ENCODE results near the gene PTPRN2.

Gene PTPRN2

GRCh38 chr7:157738066-157738460 is 849.6 kb downstream of the PTPRN2 start:
- H2BK15ac ChIP-seq (ENCODE audit: low read length), result no peak overlapping the region
- H2BK5ac ChIP-seq (ENCODE audit: low read length), result no peak overlapping the region
- no peaks in the 10 kb centered on the region for H3K36me3 ChIP-seq (replicated peaks in 1 of 2; ENCODE audit: control insufficient read depth in 2 of 2, insufficient read depth in 2 of 2, low read length in 2 of 2)
- WGBS, 2 donors (ENCODE audit: extremely low coverage in 2 of 2, insufficient read length in 2 of 2, insufficient replicate concordance in 1 of 2), result no CpG with 5 or more reads among the region's 11 CpGs
- no peak overlapping the region for H2AK5ac ChIP-seq (ENCODE audit: low read depth, low read length)
- no peak overlapping the region for H4K8ac ChIP-seq (ENCODE audit: low read depth, low read length)
- peak; percentile 66 for DNase-seq (ENCODE audit: low spot score)
- no peaks in the 10 kb centered on the region for H3K9me3 ChIP-seq (replicated peaks in 1 of 2; ENCODE audit: control insufficient read depth in 2 of 2, insufficient read depth in 1 of 2, low read depth in 1 of 2, low read length in 2 of 2)
- H2BK12ac ChIP-seq (ENCODE audit: low read length), result no peak overlapping the region
- peak overlapping the region; percentile 21 for H3K4me2 ChIP-seq (ENCODE audit: insufficient read depth, low read length, poor library complexity, severe bottlenecking)
- no peak overlapping the region for H3K23ac ChIP-seq (ENCODE audit: low read depth, low read length, poor library complexity)
- H3K18ac ChIP-seq (ENCODE audit: low read length), result peak overlapping the region; percentile 45
- no peak overlapping the region for H3K9ac ChIP-seq (ENCODE audit: low read depth, low read length, poor library complexity)
- H3K4me1 ChIP-seq (ENCODE audit: control insufficient read depth in 2 of 2, insufficient read depth in 1 of 2, low read depth in 1 of 2, low read length in 2 of 2), result peaks cover 15 to 23% of the 10 kb centered on the region in 2 donors
- H3K14ac ChIP-seq (ENCODE audit: low read length), result no peak overlapping the region
- peaks cover 0 to 10% (median 0%) of the 10 kb centered on the region in 3 experiments for H3K27me3 ChIP-seq (ENCODE audit: control insufficient read depth in 3 of 3, insufficient read depth in 3 of 3, low read depth in 1 of 3, low read length in 3 of 3)
- H3K4ac ChIP-seq (ENCODE audit: low read length), result no peak overlapping the region
- no peak overlapping the region for H3K27ac ChIP-seq (replicated peaks; ENCODE audit: low read length)
- no peaks in the 10 kb centered on the region for H3K79me1 ChIP-seq (ENCODE audit: low read depth, low read length)
- peak overlapping the region; percentile 87 for H2AFZ ChIP-seq (ENCODE audit: low read length)
- no peak overlapping the region for H4K91ac ChIP-seq (ENCODE audit: low read depth, low read length, poor library complexity)
- no peak overlapping the region for H3K4me3 ChIP-seq (ENCODE audit: low read length in 2 of 2)
- H2BK120ac ChIP-seq (ENCODE audit: low read depth, low read length), result no peak overlapping the region

GRCh38 chr7:157737151-157738065 is 850.2 kb downstream of the PTPRN2 start:
- H3K4me2 ChIP-seq (ENCODE audit: insufficient read depth, low read length, poor library complexity, severe bottlenecking), result no peak overlapping the region
- no peaks in the 10 kb centered on the region for H3K36me3 ChIP-seq (replicated peaks in 1 of 2; ENCODE audit: control insufficient read depth in 2 of 2, insufficient read depth in 2 of 2, low read length in 2 of 2)
- no peak overlapping the region for H3K27ac ChIP-seq (replicated peaks; ENCODE audit: low read length)
- H3K14ac ChIP-seq (ENCODE audit: low read length), result peak overlapping the region; percentile 92
- H2BK120ac ChIP-seq (ENCODE audit: low read depth, low read length), result peak overlapping the region; percentile 37
- no peak overlapping the region for H4K8ac ChIP-seq (ENCODE audit: low read depth, low read length)
- H2BK5ac ChIP-seq (ENCODE audit: low read length), result peak overlapping the region; percentile 72
- H2AK5ac ChIP-seq (ENCODE audit: low read depth, low read length), result peak overlapping the region; percentile 100
- peaks cover 0 to 10% (median 0%) of the 10 kb centered on the region in 3 experiments for H3K27me3 ChIP-seq (ENCODE audit: control insufficient read depth in 3 of 3, insufficient read depth in 3 of 3, low read depth in 1 of 3, low read length in 3 of 3)
- no CpG with 5 or more reads among the region's 36 CpGs for whole genome bisulfite sequencing, 2 donors (ENCODE audit: extremely low coverage in 2 of 2, insufficient read length in 2 of 2, insufficient replicate concordance in 1 of 2)
- no peak overlapping the region for H3K9ac ChIP-seq (ENCODE audit: low read depth, low read length, poor library complexity)
- H4K91ac ChIP-seq (ENCODE audit: low read depth, low read length, poor library complexity), result peak overlapping the region; percentile 83
- peak overlapping the region; percentile 87 for H2BK15ac ChIP-seq (ENCODE audit: low read length)
- H3K4me1 ChIP-seq (ENCODE audit: control insufficient read depth in 2 of 2, insufficient read depth in 1 of 2, low read depth in 1 of 2, low read length in 2 of 2), result peaks cover 13 to 17% of the 10 kb centered on the region in 2 donors
- peak overlapping the region; percentile 87 for H3K4ac ChIP-seq (ENCODE audit: low read length)
- no peaks in the 10 kb centered on the region for H3K79me1 ChIP-seq (ENCODE audit: low read depth, low read length)
- H3K23ac ChIP-seq (ENCODE audit: low read depth, low read length, poor library complexity), result no peak overlapping the region
- no peak overlapping the region for H3K4me3 ChIP-seq (ENCODE audit: low read length in 2 of 2)
- peak overlapping the region; percentile 87 for H2AFZ ChIP-seq (ENCODE audit: low read length)
- DNase-seq (ENCODE audit: low spot score), result peak; percentile 14
- peak overlapping the region; percentile 81 for H3K18ac ChIP-seq (ENCODE audit: low read length)
- H2BK12ac ChIP-seq (ENCODE audit: low read length), result peak overlapping the region; percentile 64
- H3K9me3 ChIP-seq (replicated peaks in 1 of 2; ENCODE audit: control insufficient read depth in 2 of 2, insufficient read depth in 1 of 2, low read depth in 1 of 2, low read length in 2 of 2), result no peaks in the 10 kb centered on the region

GRCh38 chr7:157736341-157736740 is 851.3 kb downstream of the PTPRN2 start:
- Histone ChIP-seq H4K91ac (ENCODE audit: low read depth, low read length, poor library complexity) (no peak overlapping the region), H3K9ac (ENCODE audit: low read depth, low read length, poor library complexity) (no peak overlapping the region), H3K27ac (replicated peaks; ENCODE audit: low read length) (no peak overlapping the region), H3K4me2 (ENCODE audit: insufficient read depth, low read length, poor library complexity, severe bottlenecking) (no peak overlapping the region), H3K18ac (ENCODE audit: low read length) (peak overlapping the region; percentile 76), H3K4ac (ENCODE audit: low read length) (no peak overlapping the region), H3K79me1 (ENCODE audit: low read depth, low read length) (no peaks in the 10 kb centered on the region), H3K4me1 (ENCODE audit: control insufficient read depth in 2 of 2, insufficient read depth in 1 of 2, low read depth in 1 of 2, low read length in 2 of 2) (peaks cover 13 to 16% of the 10 kb centered on the region in 2 donors), H3K4me3 (ENCODE audit: low read length in 2 of 2) (no peak overlapping the region), H2BK120ac (ENCODE audit: low read depth, low read length) (no peak overlapping the region), H3K9me3 (replicated peaks in 1 of 2; ENCODE audit: control insufficient read depth in 2 of 2, insufficient read depth in 1 of 2, low read depth in 1 of 2, low read length in 2 of 2) (no peaks in the 10 kb centered on the region), H2BK15ac (ENCODE audit: low read length) (no peak overlapping the region), H3K23ac (ENCODE audit: low read depth, low read length, poor library complexity) (no peak overlapping the region), H2BK12ac (ENCODE audit: low read length) (no peak overlapping the region), H4K8ac (ENCODE audit: low read depth, low read length) (no peak overlapping the region), H3K14ac (ENCODE audit: low read length) (no peak overlapping the region), H2AFZ (ENCODE audit: low read length) (no peak overlapping the region), H2BK5ac (ENCODE audit: low read length) (no peak overlapping the region), H3K36me3 (replicated peaks in 1 of 2; ENCODE audit: control insufficient read depth in 2 of 2, insufficient read depth in 2 of 2, low read length in 2 of 2) (no peaks in the 10 kb centered on the region), H2AK5ac (ENCODE audit: low read depth, low read length) (no peak overlapping the region), H3K27me3 (ENCODE audit: control insufficient read depth in 3 of 3, insufficient read depth in 3 of 3, low read depth in 1 of 3, low read length in 3 of 3) (peaks cover 0 to 10% (median 0%) of the 10 kb centered on the region in 3 experiments)
- no peak for DNase-seq (ENCODE audit: low spot score)
- no CpG with 5 or more reads among the region's 14 CpGs for WGBS, 2 donors (ENCODE audit: extremely low coverage in 2 of 2, insufficient read length in 2 of 2, insufficient replicate concordance in 1 of 2)

- Histone ChIP-seq H3K4ac (ENCODE audit: low read length) (no peak overlapping the region), H2BK120ac (ENCODE audit: low read depth, low read length) (no peak overlapping the region), H3K4me2 (ENCODE audit: insufficient read depth, low read length, poor library complexity, severe bottlenecking) (no peak overlapping the region), H3K4me3 (ENCODE audit: low read length in 2 of 2) (no peak overlapping the region), H4K91ac (ENCODE audit: low read depth, low read length, poor library complexity) (no peak overlapping the region), H3K14ac (ENCODE audit: low read length) (no peak overlapping the region), H2AK5ac (ENCODE audit: low read depth, low read length) (no peak overlapping the region), H3K27me3 (ENCODE audit: control insufficient read depth in 3 of 3, insufficient read depth in 3 of 3, low read depth in 1 of 3, low read length in 3 of 3) (peaks cover 0 to 15% (median 0%) of the 10 kb centered on the region in 3 experiments), H3K9me3 (replicated peaks in 1 of 2; ENCODE audit: control insufficient read depth in 2 of 2, insufficient read depth in 1 of 2, low read depth in 1 of 2, low read length in 2 of 2) (no peaks in the 10 kb centered on the region), H2BK12ac (ENCODE audit: low read length) (no peak overlapping the region), H2BK5ac (ENCODE audit: low read length) (no peak overlapping the region), H3K79me1 (ENCODE audit: low read depth, low read length) (no peaks in the 10 kb centered on the region), H3K27ac (replicated peaks; ENCODE audit: low read length) (no peak overlapping the region), H3K4me1 (ENCODE audit: control insufficient read depth in 2 of 2, insufficient read depth in 1 of 2, low read depth in 1 of 2, low read length in 2 of 2) (peaks cover 13 to 16% of the 10 kb centered on the region in 2 donors), H3K23ac (ENCODE audit: low read depth, low read length, poor library complexity) (no peak overlapping the region), H4K8ac (ENCODE audit: low read depth, low read length) (no peak overlapping the region), H3K36me3 (replicated peaks in 1 of 2; ENCODE audit: control insufficient read depth in 2 of 2, insufficient read depth in 2 of 2, low read length in 2 of 2) (no peaks in the 10 kb centered on the region), H2BK15ac (ENCODE audit: low read length) (no peak overlapping the region), H3K18ac (ENCODE audit: low read length) (no peak overlapping the region), H3K9ac (ENCODE audit: low read depth, low read length, poor library complexity) (no peak overlapping the region), H2AFZ (ENCODE audit: low read length) (no peak overlapping the region)
- no peak for DNase-seq (ENCODE audit: low spot score)
- WGBS, 2 donors (ENCODE audit: extremely low coverage in 2 of 2, insufficient read length in 2 of 2, insufficient replicate concordance in 1 of 2), result no CpG with 5 or more reads among the region's 14 CpGs
Observed at GRCh38 chr7:157735826-157736225, 851.8 kb downstream of the PTPRN2 start.
